ENCODE results near the gene NDUFA7.
A peak's percentile ranks its signal among the peaks of the same experiment; 100 is the strongest.

Gene NDUFA7

DNA sequence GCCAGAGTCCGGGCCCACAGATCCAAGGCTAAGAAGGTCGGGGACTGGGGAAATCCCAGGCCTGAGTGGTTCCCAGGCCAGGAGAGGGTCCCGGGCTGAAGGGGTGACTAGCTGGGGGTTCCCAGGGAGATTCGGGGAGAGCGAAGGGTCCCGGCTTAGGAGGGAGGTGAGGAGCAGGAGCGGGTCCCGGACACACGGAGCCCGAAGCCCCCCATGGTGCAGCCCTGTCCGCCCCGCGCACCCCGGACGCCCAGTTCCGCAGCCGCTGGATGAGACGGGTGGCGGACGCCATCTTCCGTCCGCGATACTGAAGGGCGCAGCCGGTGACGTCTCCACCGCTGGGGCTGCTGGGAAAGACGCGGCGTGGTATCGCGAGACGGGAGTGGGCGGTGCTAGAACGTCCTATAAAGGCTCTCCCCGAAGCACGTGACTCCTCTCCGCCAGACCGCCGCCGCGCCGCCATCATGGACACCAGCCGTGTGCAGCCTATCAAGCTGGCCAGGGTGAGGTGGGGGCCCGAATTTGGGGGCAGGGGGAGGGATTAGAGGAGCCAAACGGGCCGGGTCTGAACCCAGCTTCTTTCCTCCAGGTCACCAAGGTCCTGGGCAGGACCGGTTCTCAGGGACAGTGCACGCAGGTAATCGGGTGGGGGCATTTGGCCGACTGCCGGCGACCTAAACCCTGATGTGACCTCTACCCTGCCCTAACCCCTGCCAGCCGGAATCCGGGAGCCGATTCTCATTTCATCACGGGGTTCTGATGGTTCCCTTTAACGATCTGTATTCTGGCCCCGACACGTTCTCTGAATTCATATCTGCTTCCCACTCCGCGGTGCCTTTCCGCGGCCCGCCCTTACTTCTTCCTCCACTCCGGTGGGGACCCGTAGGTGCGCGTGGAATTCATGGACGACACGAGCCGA is at the start of gene NDUFA7, which contains the start of gene RPS28 (continued):
- TF ChIP-seq SCRT2 (tag by site-specific recombination; IDR thresholded peaks at IDR 0.05), result no peak

- Histone ChIP-seq H3K4me1 (ENCODE audit: control insufficient read depth, insufficient read depth, low read length) (peaks cover 14% of the 10 kb centered on the region), H3K9me3 (ENCODE audit: control insufficient read depth, insufficient read depth, low read depth, low read length) (no peaks in the 10 kb centered on the region), H3K27ac (ENCODE audit: extremely low read depth, low read depth, low read length) (no peak overlapping the region), H3K36me3 (ENCODE audit: control insufficient read depth in 2 of 2, insufficient read depth in 1 of 2, low read length in 2 of 2) (peaks cover 0 to 4% of the 10 kb centered on the region in 2 experiments; a peak in 1 of 3 replicates), H3K4me3 (ENCODE audit: low read depth, low read length) (no peak overlapping the region)
- ChIA-PET POLR2A (interaction anchor here (0.7 kb wide), 1 partner anchor 25 kb away, joined by 4 read pairs; no protein-coding TSS in a partner anchor), CTCF (interaction anchor here (0.6 to 1.2 kb wide), 3 partner anchors 9 to 26 kb away, joined by 3 to 6 read pairs (median 4); no protein-coding TSS in a partner anchor)
- TF ChIP-seq EGR2 (tag by site-specific recombination; IDR thresholded peaks at IDR 0.05; ENCODE audit: low read depth) (peak; percentile 56), ZNF529 (tag by site-specific recombination; IDR thresholded peaks at IDR 0.05; ENCODE audit: insufficient replicate concordance) (no peak), ZFHX2 (tag by site-specific recombination; conservative IDR thresholded peaks at IDR 0.05) (peak; percentile 70)
Measured at GRCh38 chr19:8370176-8371010, 49.2 kb upstream of the NDUFA7 start.

DNA sequence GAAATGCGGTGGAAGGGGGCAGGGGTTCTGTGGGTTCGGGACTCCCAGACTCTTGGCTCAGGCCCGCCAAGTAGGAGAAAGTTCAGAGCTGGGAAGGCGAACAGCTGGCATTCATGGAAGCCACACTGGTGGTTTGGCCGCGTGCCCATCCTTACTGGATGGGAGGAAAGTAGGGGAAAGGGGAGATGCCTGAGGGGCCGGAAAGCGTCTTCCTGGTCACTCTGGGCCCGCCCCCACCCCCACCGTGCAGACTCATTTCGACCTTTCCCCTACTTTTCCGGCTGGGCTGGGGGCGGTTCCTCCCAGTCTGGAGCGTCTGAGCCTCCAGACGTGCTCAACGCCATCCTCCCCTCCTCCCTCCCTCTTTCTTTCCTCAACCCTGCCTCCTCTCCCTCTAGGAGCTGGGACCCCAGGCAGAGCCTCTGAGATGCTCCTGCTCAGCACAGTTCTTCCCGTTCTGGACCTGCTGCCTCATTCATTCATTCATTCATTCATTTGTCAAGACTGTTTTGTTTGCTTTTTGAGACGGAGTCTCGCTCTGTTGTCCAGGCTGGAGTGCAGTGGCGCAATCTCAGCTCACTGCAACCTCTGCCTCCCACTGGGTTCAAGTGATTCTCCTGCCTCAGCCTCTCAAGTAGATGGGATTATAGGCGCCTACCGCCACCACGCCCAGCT is 46.3 kb upstream of the NDUFA7 start:
- CTCF ChIA-PET, result interaction anchor here (1.1 to 3.6 kb wide), 2 partner anchors 14 to 31 kb away, joined by 3 to 35 read pairs; no protein-coding TSS in a partner anchor
- Histone ChIP-seq H3K27ac (ENCODE audit: extremely low read depth, low read depth, low read length) (no peak overlapping the region), H3K4me3 (ENCODE audit: low read depth, low read length) (peak overlapping the region; percentile 28), H3K4me1 (ENCODE audit: control insufficient read depth, insufficient read depth, low read length) (peaks cover 20% of the 10 kb centered on the region), H3K36me3 (ENCODE audit: control insufficient read depth in 2 of 2, insufficient read depth in 1 of 2, low read length in 2 of 2) (no peaks in the 10 kb centered on the region), H3K9me3 (ENCODE audit: control insufficient read depth, insufficient read depth, low read depth, low read length) (no peaks in the 10 kb centered on the region)
- POLR2A ChIA-PET, result interaction anchor here (0.6 to 1.7 kb wide), 8 partner anchors 12 to 159 kb away, joined by 3 to 10 read pairs (median 3); partner anchors contain the start of genes MARCHF2 and RAB11B
- TF ChIP-seq OSR2 (tag by site-specific recombination; IDR thresholded peaks at IDR 0.05) (peak; percentile 70), ZNF10 (tag by site-specific recombination; IDR thresholded peaks at IDR 0.05) (no peak), SP2 (tag by site-specific recombination; IDR thresholded peaks at IDR 0.05) (peak; percentile 85), ZNF24 (tag by site-specific recombination; IDR thresholded peaks at IDR 0.05) (peak; percentile 97), SCRT2 (tag by site-specific recombination; IDR thresholded peaks at IDR 0.05) (no peak), KLF9 (tag by site-specific recombination; IDR thresholded peaks at IDR 0.05; ENCODE audit: low read depth) (peak; percentile 79), ZNF324 (tag by site-specific recombination; IDR thresholded peaks at IDR 0.05) (peak; percentile 89), ZNF707 (tag by site-specific recombination; IDR thresholded peaks at IDR 0.05) (no peak), PATZ1 (tag by site-specific recombination; IDR thresholded peaks at IDR 0.05) (peak; percentile 91), ZNF121 (tag by site-specific recombination; IDR thresholded peaks at IDR 0.05) (peak; percentile 98), ZNF843 (tag by site-specific recombination; IDR thresholded peaks at IDR 0.05) (peak; percentile 61; the same call in 1 of the 2 replicates), ZNF398 (tag by site-specific recombination; IDR thresholded peaks at IDR 0.05) (peak; percentile 94), ZNF600 (tag by site-specific recombination; IDR thresholded peaks at IDR 0.05) (peak; percentile 85), ZBTB21 (tag by site-specific recombination; IDR thresholded peaks at IDR 0.05) (peak; percentile 57; the same call in 1 of the 2 replicates), WT1 (tag by site-specific recombination; IDR thresholded peaks at IDR 0.05) (peak; percentile 92), ZNF544 (tag by site-specific recombination; IDR thresholded peaks at IDR 0.05) (no peak), ZFP3 (tag by site-specific recombination; IDR thresholded peaks at IDR 0.05; ENCODE audit: low read depth) (no peak), ZSCAN16 (tag by site-specific recombination; IDR thresholded peaks at IDR 0.05) (peak; percentile 44; the same call in 1 of the 2 replicates), ZNF132 (tag by site-specific recombination; IDR thresholded peaks at IDR 0.05; ENCODE audit: borderline replicate concordance) (no peak)
- TF ChIP-seq, protein P1, sequence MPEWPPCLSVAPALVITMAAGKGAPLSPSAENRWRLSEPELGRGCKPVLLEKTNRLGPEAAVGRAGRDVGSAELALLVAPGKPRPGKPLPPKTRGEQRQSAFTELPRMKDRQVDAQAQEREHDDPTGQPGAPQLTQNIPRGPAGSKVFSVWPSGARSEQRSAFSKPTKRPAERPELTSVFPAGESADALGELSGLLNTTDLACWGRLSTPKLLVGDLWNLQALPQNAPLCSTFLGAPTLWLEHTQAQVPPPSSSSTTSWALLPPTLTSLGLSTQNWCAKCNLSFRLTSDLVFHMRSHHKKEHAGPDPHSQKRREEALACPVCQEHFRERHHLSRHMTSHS (tag by site-specific recombination; IDR thresholded peaks at IDR 0.05), result no peak
